Activated CD8-positive, alpha-beta memory T cell treated with anti-CD3 and anti-CD28 coated beads, Interleukin-2, amount 50 U/mL, for 4 hours (primary cell): ENCODE data around the gene MT1F.
"Not testable (repeated sequence)": the region's sequence is repeated elsewhere in the genome, so short reads cannot be mapped to it uniquely, and the experiment has no call there.

Source experiments
- DNase-seq: peaks from one replicate; pipeline ENCODE4 v3.0.0-alpha.2; 2020

Gene MT1F

DNA sequence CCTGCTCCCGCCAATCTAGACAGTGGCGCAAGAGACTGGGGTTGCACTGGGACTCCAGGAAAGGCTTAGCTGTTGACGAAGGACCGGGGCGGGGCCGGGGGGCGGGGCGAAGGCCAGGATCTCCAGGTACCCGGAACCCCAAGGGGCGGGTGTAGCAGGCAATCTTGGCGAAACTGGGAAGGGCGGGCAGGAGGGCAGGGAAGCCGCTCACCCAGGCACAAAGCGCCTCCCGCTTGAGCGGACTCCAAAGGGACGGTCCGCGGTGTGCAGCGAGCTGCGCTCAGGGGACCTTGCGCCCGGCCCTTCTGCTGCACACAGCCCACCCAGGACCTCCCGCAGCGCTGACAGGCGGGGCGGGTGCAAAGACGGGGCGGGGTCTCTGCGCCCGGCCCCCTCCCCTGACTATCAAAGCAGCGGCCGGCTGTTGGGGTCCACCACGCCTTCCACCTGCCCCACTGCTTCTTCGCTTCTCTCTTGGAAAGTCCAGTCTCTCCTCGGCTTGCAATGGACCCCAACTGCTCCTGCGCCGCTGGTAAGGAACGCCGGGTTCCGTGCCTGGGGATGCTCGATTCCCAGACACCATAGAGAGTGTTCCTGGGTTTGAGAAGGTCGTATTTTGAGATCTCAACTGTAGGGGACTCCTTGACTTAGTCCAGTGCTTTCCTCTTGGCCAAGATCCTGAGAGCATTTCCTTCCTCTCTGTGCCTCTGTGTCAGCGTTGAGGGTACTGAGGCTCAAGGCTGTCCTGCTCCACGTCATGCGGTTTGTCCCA is at the start of gene MT1F:
TSS of gene MT1F (plus strand) at position 405 of the 772 bp plus-strand sequence. CDS start at position 505, 100 bp downstream.
- DNase-seq = peak; percentile 64

- DNase-seq = peak; percentile 86
Measured at GRCh38 chr16:56608043-56608875, 49.5 kb upstream of the MT1F start, which contains the start of gene MT2A. Gene MT2A, plus strand, starts transcription at chr16:56608584. Its CDS starts 72 bp downstream, at chr16:56608656.

DNA sequence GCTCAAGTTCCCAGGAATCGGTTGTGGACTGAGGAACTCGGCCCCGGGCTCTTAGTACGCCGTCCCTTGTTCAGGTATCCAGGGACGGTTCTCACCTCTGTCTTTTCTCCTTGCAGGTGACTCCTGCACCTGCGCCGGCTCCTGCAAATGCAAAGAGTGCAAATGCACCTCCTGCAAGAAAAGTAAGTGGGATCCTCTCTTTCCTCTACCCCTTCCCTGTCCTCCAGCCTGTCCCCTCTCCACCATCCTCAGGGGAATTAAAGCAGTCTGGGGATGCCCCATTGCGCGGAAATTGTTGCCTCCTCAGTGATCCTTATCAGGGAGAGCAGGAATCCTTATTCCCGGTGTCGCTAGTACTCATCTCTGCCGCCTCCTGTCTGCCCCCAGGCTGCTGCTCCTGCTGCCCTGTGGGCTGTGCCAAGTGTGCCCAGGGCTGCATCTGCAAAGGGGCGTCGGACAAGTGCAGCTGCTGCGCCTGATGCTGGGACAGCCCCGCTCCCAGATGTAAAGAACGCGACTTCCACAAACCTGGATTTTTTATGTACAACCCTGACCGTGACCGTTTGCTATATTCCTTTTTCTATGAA is 48.8 kb upstream of the MT1F start:
- DNase-seq = no peak

GRCh38 chr16:56609463-56609921 is 48.3 kb upstream of the MT1F start:
- peak; percentile 69 for DNase-seq

GRCh38 chr16:56610017-56610608 is 47.6 kb upstream of the MT1F start:
- DNase-seq = peak; percentile 73

GRCh38 chr16:56610609-56611111 is 47.1 kb upstream of the MT1F start:
- DNase-seq = no peak

- no peak for DNase-seq
Measured at GRCh38 chr16:56611281-56611833, 46.4 kb upstream of the MT1F start.

DNA sequence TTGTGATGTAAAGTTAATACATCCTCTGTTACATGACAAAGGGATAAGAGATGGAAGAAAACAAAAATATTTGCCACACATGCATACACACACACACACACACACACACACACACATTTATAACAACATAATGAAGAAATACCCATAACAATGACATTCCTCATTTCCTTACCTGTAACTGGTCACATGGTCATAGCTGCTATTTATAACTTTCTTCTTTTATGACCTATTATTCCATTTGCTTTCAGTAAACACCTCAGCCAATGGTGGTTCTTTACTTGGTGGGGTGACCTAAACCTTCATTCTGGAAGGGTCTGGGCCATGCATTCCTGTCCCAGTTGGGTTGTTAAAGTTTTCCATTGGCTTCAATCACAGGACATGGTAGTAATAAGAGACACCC is 44.1 kb upstream of the MT1F start:
- DNase-seq = no peak

- DNase-seq = no peak
Measured at GRCh38 chr16:56614549-56614991, 43.2 kb upstream of the MT1F start.

- DNase-seq = no peak
Measured at GRCh38 chr16:56615353-56615752, 42.4 kb upstream of the MT1F start.

GRCh38 chr16:56616608-56617211 is 41.0 kb upstream of the MT1F start:
- DNase-seq = no peak

GRCh38 chr16:56617212-56618085 is 40.3 kb upstream of the MT1F start:
- DNase-seq = no peak

DNA sequence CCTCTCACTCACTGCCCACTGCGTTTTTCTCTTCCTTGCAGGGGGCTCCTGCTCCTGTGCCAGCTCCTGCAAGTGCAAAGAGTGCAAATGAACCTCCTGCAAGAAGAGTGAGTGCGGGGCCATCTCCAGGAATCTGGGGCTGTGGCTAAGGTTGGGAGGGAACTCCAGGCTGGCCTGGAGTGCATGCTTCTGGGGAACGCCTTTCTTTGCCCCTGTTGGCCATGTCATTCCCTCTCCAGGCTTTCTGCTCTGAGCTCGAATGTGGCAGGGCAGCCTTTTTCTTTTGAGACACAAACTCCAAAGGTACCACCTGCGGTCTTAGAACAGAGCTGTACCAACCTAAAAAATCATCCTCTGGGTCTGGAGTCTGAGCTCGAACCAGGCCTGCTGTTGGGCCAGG is 39.6 kb upstream of the MT1F start:
- DNase-seq = no peak

DNA sequence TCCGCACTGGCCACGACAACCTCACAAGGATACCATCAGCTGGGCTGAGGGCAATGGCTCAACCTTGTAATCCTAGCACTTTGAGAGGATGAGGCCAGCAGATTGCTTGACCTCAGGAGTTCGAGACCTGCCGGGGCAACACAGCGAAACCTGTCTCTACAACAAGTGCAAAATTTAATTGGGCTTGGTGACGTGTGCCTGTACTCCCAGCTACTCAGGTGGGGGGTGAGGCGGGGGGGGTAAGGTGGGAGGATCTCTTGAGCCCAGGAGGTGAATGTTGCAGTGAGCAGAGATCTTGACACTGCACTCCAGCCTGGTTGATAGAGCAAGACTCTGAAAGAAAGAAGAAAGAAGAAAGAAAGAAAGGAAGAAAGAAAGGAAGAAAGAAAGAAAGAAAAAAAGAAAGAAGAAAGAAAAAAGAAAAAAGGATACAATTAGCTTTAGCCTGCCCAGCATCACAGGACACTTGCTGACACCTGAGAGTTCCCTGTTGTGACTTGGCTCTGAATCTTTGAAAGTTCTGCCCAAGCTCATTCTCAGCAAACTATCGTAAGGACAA is 37.3 kb upstream of the MT1F start:
- DNase-seq = no peak

DNA sequence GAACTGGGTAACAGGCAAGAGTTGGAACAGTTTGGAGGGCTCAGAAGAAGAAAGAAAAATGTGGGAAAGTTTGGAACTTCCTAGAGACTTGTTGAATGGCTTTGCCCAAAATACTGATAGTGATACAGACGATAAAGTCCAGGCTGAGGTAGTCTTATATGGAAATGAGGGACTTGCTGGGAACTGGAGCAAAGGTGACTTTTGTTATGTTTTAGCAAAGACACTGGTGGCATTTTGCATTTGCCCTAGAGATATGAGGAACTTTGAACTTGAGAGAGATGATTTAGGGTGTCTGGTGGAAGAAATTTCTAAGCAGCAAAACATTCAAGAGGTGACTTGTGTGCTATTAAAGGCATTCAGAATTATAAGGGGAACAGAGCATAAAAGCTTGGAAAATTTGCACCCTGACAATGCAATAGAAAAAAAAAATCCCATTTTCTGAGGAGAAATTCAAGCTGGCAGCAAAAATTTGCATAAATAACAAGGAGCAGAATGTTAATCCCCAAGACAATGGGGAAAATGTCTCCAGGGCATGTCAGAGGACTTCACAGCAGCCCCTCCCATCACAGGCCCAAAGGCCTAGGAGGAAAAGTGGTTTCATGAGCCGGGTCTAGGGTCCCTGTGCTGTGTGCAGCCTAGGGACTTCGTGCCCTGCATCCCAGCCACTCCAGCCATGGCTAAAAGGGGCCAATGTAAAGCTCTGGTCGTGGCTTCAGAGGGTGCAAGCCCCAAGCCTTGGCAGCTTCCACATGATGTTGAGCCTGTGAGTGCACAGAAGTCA is 35.9 kb upstream of the MT1F start:
- DNase-seq = not testable (repeated sequence)

DNA sequence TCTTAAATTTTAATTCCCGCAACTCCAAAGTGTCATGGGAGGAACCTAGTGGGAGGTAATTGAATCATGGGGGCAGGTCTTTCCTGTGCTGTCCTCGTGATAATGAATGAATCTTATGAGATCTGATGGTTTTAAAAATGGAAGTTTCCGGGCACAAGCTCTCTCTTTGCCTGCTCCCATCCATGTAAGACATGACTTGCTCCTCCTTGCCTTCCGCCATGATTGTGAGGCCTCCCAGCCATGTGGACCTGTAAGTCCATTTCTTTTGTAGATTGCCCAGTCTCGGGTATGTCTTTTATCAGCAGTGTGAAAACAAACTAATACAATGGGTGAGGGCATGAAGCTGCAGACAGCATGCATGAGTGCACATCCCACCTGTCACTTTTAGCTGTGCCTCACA is 34.6 kb upstream of the MT1F start:
- DNase-seq = not testable (repeated sequence)

DNA sequence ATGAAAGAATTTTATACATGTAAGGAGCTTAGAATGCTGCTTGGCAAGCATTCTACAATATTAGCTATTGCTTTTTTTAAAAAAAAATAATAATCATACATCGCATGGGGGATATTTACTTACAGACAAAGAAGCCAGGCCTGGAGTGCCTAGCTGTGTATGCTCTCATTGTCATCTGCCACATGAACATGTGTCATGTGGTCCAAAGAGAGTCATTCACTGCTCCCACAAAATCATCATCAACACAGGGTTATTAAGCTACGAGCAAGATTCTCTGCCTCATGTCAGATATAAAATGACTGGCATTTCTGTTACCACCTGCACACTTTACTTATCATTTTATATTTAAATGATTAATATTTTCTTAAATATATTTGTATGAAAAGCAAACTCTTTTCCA is 34.1 kb upstream of the MT1F start:
- DNase-seq = no peak

GRCh38 chr16:56625140-56625942 is 32.4 kb upstream of the MT1F start, which contains the start of gene MT1E:
Gene MT1E, plus strand, starts transcription at chr16:56625781. Its CDS starts 71 bp downstream, at chr16:56625852.
- DNase-seq = no peak
